ENCODE measurements around the gene OLA1. TPM values are rescaled to one million over a fixed set of nuclear protein-coding genes. Genes with fewer than 3 reads are reported as not detected.
"Not testable (repeated sequence)": the region's sequence is repeated elsewhere in the genome, so short reads cannot be mapped to it uniquely, and the experiment has no call there.

Gene OLA1
- 208 TPM for polyA plus RNA-seq (2013)

GRCh38 chr2:174248187-174248997, at the start of gene OLA1:
OLA1 (minus strand) TSS chr2:174248532; CDS start chr2:174246815, 1,717 bp downstream.
- under 1% methylated on average over 80 of the region's 85 CpGs for WGBS (ENCODE audit: insufficient coverage)
- no peaks in the 10 kb centered on the region for H3K9me3 ChIP-seq (ENCODE audit: control extremely low read depth in 1 of 5, control insufficient read depth in 4 of 5, insufficient read depth in 2 of 5, low read depth in 1 of 5, low read length in 4 of 5)
- H3K4me3 ChIP-seq (ENCODE audit: control insufficient read depth in 1 of 7, extremely low read depth in 1 of 7, insufficient read depth in 4 of 7, low read depth in 2 of 7, low read length in 6 of 7): peak within 1 kb of the TSS; percentile 56 to 96 (median 77)
- peak within 1 kb of the TSS; percentile 74 to 86 for H3K27ac ChIP-seq (ENCODE audit: insufficient read depth in 1 of 2, low read depth in 1 of 2, low read length in 2 of 2, poor library complexity in 1 of 2, severe bottlenecking in 2 of 2)
- no peaks in the 10 kb centered on the region for H3K27me3 ChIP-seq (replicated peaks in 2 of 5; ENCODE audit: control insufficient read depth in 4 of 5, insufficient read depth in 5 of 5, low read length in 4 of 5)
- peaks cover 0 to 16% (median 8%) of the 10 kb centered on the region in 4 experiments for H3K36me3 ChIP-seq (ENCODE audit: control insufficient read depth in 4 of 4, insufficient read depth in 4 of 4, low read length in 3 of 4)
- CTCF ChIA-PET: interaction anchor here (0.7 to 1.6 kb wide), 4 partner anchors 7 to 93 kb away, joined by 3 to 5 read pairs (median 4); no protein-coding TSS in a partner anchor
- POLR2A ChIA-PET: interaction anchor here (0.6 to 1.0 kb wide), 4 partner anchors 30 to 89 kb away, joined by 3 read pairs; no protein-coding TSS in a partner anchor
- peaks cover 6 to 22% (median 19%) of the 10 kb centered on the region in 4 experiments for H3K4me1 ChIP-seq (ENCODE audit: control extremely low read depth in 1 of 4, control insufficient read depth in 4 of 4, insufficient read depth in 4 of 4, low read length in 3 of 4)
- DNase-seq: peak; percentile 94 to 96 (median 96)

GRCh38 chr2:174292908-174293307, 44.6 kb upstream of the OLA1 start:
- ChIA-PET POLR2A (no interaction called here), CTCF (no interaction called here)
- WGBS (ENCODE audit: insufficient coverage): no CpG with 5 or more reads among the region's 1 CpG
- H3K36me3 ChIP-seq (ENCODE audit: control insufficient read depth in 4 of 4, insufficient read depth in 4 of 4, low read length in 3 of 4): no peaks in the 10 kb centered on the region
- H3K27me3 ChIP-seq (replicated peaks in 2 of 5; ENCODE audit: control insufficient read depth in 4 of 5, insufficient read depth in 5 of 5, low read length in 4 of 5): peaks cover 0 to 2% (median 0%) of the 10 kb centered on the region in 5 experiments
- no peaks in the 10 kb centered on the region for H3K9me3 ChIP-seq (ENCODE audit: control extremely low read depth in 1 of 5, control insufficient read depth in 4 of 5, insufficient read depth in 2 of 5, low read depth in 1 of 5, low read length in 4 of 5)
- H3K4me3 ChIP-seq (ENCODE audit: control insufficient read depth in 1 of 7, extremely low read depth in 1 of 7, insufficient read depth in 4 of 7, low read depth in 2 of 7, low read length in 6 of 7): no peak overlapping the region
- DNase-seq: no peak
- no peaks in the 10 kb centered on the region for H3K4me1 ChIP-seq (ENCODE audit: control extremely low read depth in 1 of 4, control insufficient read depth in 4 of 4, insufficient read depth in 4 of 4, low read length in 3 of 4)
- no peak overlapping the region for H3K27ac ChIP-seq (ENCODE audit: insufficient read depth in 1 of 2, low read depth in 1 of 2, low read length in 2 of 2, poor library complexity in 1 of 2, severe bottlenecking in 2 of 2)

DNA sequence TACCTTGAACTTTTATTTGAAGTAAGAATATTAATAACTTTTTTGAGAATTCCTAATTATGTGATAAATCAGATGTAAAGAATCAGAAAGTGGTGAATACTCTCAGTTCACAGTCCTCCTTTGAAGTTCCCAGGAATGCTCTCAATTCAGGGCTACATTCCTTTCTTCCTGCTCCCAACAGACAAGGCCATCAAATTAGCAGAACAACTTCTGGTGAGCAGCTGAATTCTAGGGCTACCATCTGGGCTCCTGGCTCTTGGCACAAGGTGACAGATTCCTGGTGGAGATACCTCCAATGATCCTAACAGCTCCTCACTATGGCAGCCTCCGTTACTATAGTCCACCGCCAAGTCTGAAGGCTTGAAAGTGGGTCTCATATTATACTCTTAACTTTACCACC, 37.8 kb upstream of the OLA1 start:
- H3K27me3 ChIP-seq (replicated peaks in 2 of 5; ENCODE audit: control insufficient read depth in 4 of 5, insufficient read depth in 5 of 5, low read length in 4 of 5): peaks cover 0 to 2% (median 0%) of the 10 kb centered on the region in 5 experiments
- H3K4me3 ChIP-seq (ENCODE audit: control insufficient read depth in 1 of 7, extremely low read depth in 1 of 7, insufficient read depth in 4 of 7, low read depth in 2 of 7, low read length in 6 of 7): no peak overlapping the region
- H3K4me1 ChIP-seq (ENCODE audit: control extremely low read depth in 1 of 4, control insufficient read depth in 4 of 4, insufficient read depth in 4 of 4, low read length in 3 of 4): peaks cover 0 to 4% (median 1%) of the 10 kb centered on the region in 4 experiments
- WGBS (ENCODE audit: insufficient coverage): 100% methylated on average over 2 of the region's 2 CpGs
- H3K27ac ChIP-seq (ENCODE audit: insufficient read depth in 1 of 2, low read depth in 1 of 2, low read length in 2 of 2, poor library complexity in 1 of 2, severe bottlenecking in 2 of 2): no peak overlapping the region
- H3K9me3 ChIP-seq (ENCODE audit: control extremely low read depth in 1 of 5, control insufficient read depth in 4 of 5, insufficient read depth in 2 of 5, low read depth in 1 of 5, low read length in 4 of 5): no peaks in the 10 kb centered on the region
- ChIA-PET CTCF (no interaction called here), POLR2A (no interaction called here)
- no peaks in the 10 kb centered on the region for H3K36me3 ChIP-seq (ENCODE audit: control insufficient read depth in 4 of 4, insufficient read depth in 4 of 4, low read length in 3 of 4)
- DNase-seq: no peak

DNA sequence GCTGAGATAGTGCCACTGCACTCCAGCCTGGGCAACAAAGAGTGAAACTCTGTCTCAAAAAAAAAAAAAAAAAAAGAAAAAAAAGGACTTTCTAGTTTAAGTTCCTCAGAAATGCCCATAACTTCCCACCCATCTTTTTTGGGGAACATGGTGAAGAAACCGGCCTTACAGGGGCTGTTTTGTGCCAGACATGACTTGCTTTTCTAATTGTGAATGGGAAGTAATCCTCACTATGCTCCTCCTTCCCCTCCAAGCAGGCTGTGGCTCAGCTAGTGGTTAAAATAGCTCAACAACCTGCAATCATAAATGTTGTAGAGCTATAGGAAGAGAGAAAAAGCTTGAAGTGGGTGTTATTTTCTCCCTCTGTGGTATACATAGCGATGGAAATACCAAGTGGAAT, 34.1 kb upstream of the OLA1 start:
- H3K27me3 ChIP-seq (replicated peaks in 2 of 5; ENCODE audit: control insufficient read depth in 4 of 5, insufficient read depth in 5 of 5, low read length in 4 of 5): peaks cover 0 to 2% (median 0%) of the 10 kb centered on the region in 5 experiments
- no peak overlapping the region for H3K27ac ChIP-seq (ENCODE audit: insufficient read depth in 1 of 2, low read depth in 1 of 2, low read length in 2 of 2, poor library complexity in 1 of 2, severe bottlenecking in 2 of 2)
- POLR2A ChIA-PET: no interaction called here
- no peak overlapping the region for H3K4me3 ChIP-seq (ENCODE audit: control insufficient read depth in 1 of 7, extremely low read depth in 1 of 7, insufficient read depth in 4 of 7, low read depth in 2 of 7, low read length in 6 of 7)
- CTCF ChIA-PET: interaction anchor here (1.1 to 1.5 kb wide), 3 partner anchors 12 to 164 kb away, joined by 3 to 4 read pairs (median 3); no protein-coding TSS in a partner anchor
- H3K9me3 ChIP-seq (ENCODE audit: control extremely low read depth in 1 of 5, control insufficient read depth in 4 of 5, insufficient read depth in 2 of 5, low read depth in 1 of 5, low read length in 4 of 5): no peaks in the 10 kb centered on the region
- peak in 2 of 3 donors; percentile 29 to 34 for DNase-seq
- 50% methylated on average over 1 of the region's 2 CpGs for WGBS (ENCODE audit: insufficient coverage)
- no peaks in the 10 kb centered on the region for H3K36me3 ChIP-seq (ENCODE audit: control insufficient read depth in 4 of 4, insufficient read depth in 4 of 4, low read length in 3 of 4)
- peaks cover 0 to 4% (median 1%) of the 10 kb centered on the region in 4 experiments for H3K4me1 ChIP-seq (ENCODE audit: control extremely low read depth in 1 of 4, control insufficient read depth in 4 of 4, insufficient read depth in 4 of 4, low read length in 3 of 4)

GRCh38 chr2:174281736-174282135, 33.4 kb upstream of the OLA1 start:
- DNase-seq: no peak
- WGBS (ENCODE audit: insufficient coverage): 88% methylated on average over 1 of the region's 1 CpG
- ChIA-PET CTCF (interaction anchor here (1.0 to 1.5 kb wide), 2 partner anchors 12 to 14 kb away, joined by 3 to 4 read pairs; no protein-coding TSS in a partner anchor), POLR2A (no interaction called here)
- Histone ChIP-seq H3K4me1 (ENCODE audit: control extremely low read depth in 1 of 4, control insufficient read depth in 4 of 4, insufficient read depth in 4 of 4, low read length in 3 of 4) (peaks cover 0 to 4% (median 1%) of the 10 kb centered on the region in 4 experiments), H3K9me3 (ENCODE audit: control extremely low read depth in 1 of 5, control insufficient read depth in 4 of 5, insufficient read depth in 2 of 5, low read depth in 1 of 5, low read length in 4 of 5) (no peaks in the 10 kb centered on the region), H3K4me3 (ENCODE audit: control insufficient read depth in 1 of 7, extremely low read depth in 1 of 7, insufficient read depth in 4 of 7, low read depth in 2 of 7, low read length in 6 of 7) (no peak overlapping the region), H3K36me3 (ENCODE audit: control insufficient read depth in 4 of 4, insufficient read depth in 4 of 4, low read length in 3 of 4) (no peaks in the 10 kb centered on the region), H3K27me3 (replicated peaks in 2 of 5; ENCODE audit: control insufficient read depth in 4 of 5, insufficient read depth in 5 of 5, low read length in 4 of 5) (peaks cover 0 to 2% (median 0%) of the 10 kb centered on the region in 5 experiments), H3K27ac (ENCODE audit: insufficient read depth in 1 of 2, low read depth in 1 of 2, low read length in 2 of 2, poor library complexity in 1 of 2, severe bottlenecking in 2 of 2) (no peak overlapping the region)

DNA sequence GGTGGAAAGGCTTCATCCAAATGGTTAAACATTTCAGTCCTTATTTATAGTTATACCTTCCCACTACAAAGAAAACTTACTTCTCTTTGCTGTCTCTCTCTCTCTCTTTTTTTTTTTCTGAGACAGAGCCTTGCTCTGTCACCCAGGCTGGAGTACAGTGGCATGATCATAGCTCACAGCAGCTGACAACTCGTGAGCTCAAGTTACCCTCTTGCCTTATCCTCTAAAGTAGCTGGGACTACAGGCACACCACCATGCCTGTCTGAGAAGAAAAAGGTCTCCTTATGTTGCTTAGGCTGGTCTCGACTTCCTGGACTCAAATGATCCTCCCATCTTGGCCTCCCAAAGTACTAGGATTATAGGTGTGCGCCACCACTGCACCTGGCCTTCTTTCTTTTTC, 32.3 kb upstream of the OLA1 start:
- H3K27ac ChIP-seq (ENCODE audit: insufficient read depth in 1 of 2, low read depth in 1 of 2, low read length in 2 of 2, poor library complexity in 1 of 2, severe bottlenecking in 2 of 2): no peak overlapping the region
- H3K4me3 ChIP-seq (ENCODE audit: control insufficient read depth in 1 of 7, extremely low read depth in 1 of 7, insufficient read depth in 4 of 7, low read depth in 2 of 7, low read length in 6 of 7): no peak overlapping the region
- POLR2A ChIA-PET: no interaction called here
- H3K4me1 ChIP-seq (ENCODE audit: control extremely low read depth in 1 of 4, control insufficient read depth in 4 of 4, insufficient read depth in 4 of 4, low read length in 3 of 4): peaks cover 0 to 4% (median 1%) of the 10 kb centered on the region in 4 experiments
- H3K27me3 ChIP-seq (replicated peaks in 2 of 5; ENCODE audit: control insufficient read depth in 4 of 5, insufficient read depth in 5 of 5, low read length in 4 of 5): peaks cover 0 to 2% (median 0%) of the 10 kb centered on the region in 5 experiments
- 77% methylated on average over 2 of the region's 3 CpGs for WGBS (ENCODE audit: insufficient coverage)
- H3K36me3 ChIP-seq (ENCODE audit: control insufficient read depth in 4 of 4, insufficient read depth in 4 of 4, low read length in 3 of 4): no peaks in the 10 kb centered on the region
- CTCF ChIA-PET: interaction anchor here (1.0 kb wide), 1 partner anchor 13 kb away, joined by 3 read pairs; no protein-coding TSS in a partner anchor
- no peaks in the 10 kb centered on the region for H3K9me3 ChIP-seq (ENCODE audit: control extremely low read depth in 1 of 5, control insufficient read depth in 4 of 5, insufficient read depth in 2 of 5, low read depth in 1 of 5, low read length in 4 of 5)
- DNase-seq: no peak

DNA sequence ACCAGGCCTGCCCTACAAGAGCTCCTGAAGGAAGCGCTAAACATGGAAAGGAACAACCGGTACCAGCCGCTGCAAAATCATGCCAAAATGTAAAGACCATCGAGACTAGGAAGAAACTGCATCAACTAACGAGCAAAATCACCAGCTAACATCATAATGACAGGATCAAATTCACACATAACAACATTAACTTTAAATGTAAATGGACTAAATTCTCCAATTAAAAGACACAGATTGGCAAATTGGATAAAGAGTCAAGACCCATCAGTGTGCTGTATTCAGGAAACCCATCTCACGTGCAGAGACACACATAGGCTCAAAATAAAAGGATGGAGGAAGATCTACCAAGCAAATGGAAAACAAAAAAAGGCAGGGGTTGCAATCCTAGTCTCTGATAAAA, 21.9 kb upstream of the OLA1 start:
- DNase-seq; H3K36me3 ChIP-seq (ENCODE audit: control insufficient read depth in 4 of 4, insufficient read depth in 4 of 4, low read length in 3 of 4); H3K27ac ChIP-seq (ENCODE audit: insufficient read depth in 1 of 2, low read depth in 1 of 2, low read length in 2 of 2, poor library complexity in 1 of 2, severe bottlenecking in 2 of 2); H3K4me3 ChIP-seq (ENCODE audit: control insufficient read depth in 1 of 7, extremely low read depth in 1 of 7, insufficient read depth in 4 of 7, low read depth in 2 of 7, low read length in 6 of 7); H3K27me3 ChIP-seq (replicated peaks in 2 of 5; ENCODE audit: control insufficient read depth in 4 of 5, insufficient read depth in 5 of 5, low read length in 4 of 5); H3K4me1 ChIP-seq (ENCODE audit: control extremely low read depth in 1 of 4, control insufficient read depth in 4 of 4, insufficient read depth in 4 of 4, low read length in 3 of 4); H3K9me3 ChIP-seq (ENCODE audit: control extremely low read depth in 1 of 5, control insufficient read depth in 4 of 5, insufficient read depth in 2 of 5, low read depth in 1 of 5, low read length in 4 of 5); CTCF ChIA-PET; POLR2A ChIA-PET: not testable (repeated sequence)
- WGBS (ENCODE audit: insufficient coverage): no CpG with 5 or more reads among the region's 6 CpGs

Data from common myeloid progenitor, CD34-positive (primary cell).